ENCODE measurements around the gene CCNA2. TPM values are rescaled to one million over a fixed set of nuclear protein-coding genes. Genes with fewer than 3 reads are reported as not detected.

The CCNA2 gene
- total RNA-seq, 1 experiment from 2014 or later = 132 TPM

DNA sequence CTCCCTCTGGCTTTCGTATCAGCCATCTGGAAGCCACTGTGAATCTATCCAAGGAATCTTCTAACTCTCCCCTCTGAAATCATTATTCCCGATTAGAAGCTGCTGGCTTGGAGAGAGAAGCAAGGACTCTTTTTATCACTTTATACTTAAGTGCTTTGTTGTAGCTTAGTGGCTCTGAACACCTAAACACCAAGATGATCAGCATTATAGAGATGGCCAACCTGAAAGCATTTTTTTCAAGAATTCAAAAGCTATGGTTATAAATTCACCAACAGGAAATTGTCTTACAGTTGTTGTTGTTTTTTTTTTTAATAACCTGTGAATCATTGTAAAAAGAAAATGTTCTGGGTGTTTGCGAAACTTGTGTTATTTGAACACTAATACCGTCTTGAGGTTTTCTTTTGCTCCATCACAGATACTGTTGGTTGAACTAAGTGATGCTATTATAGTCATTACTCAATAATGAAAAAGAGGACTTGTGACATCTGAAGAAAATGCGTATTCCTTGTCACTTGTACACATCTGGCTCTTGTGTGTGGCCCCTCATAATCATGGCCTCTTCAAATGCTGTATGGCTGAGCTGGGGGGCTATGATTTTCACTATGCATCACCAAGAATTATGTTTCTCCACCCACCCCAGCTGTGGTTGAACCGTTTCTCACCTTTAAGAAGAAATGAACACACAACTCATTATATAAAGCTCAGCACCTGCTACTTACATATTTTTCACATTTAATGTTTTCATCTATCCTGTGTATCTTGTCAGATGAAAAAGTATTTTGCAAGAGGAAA lies 46.9 kb downstream of the CCNA2 start:
- no peak for DNase-seq (ENCODE audit: low spot score)

DNA sequence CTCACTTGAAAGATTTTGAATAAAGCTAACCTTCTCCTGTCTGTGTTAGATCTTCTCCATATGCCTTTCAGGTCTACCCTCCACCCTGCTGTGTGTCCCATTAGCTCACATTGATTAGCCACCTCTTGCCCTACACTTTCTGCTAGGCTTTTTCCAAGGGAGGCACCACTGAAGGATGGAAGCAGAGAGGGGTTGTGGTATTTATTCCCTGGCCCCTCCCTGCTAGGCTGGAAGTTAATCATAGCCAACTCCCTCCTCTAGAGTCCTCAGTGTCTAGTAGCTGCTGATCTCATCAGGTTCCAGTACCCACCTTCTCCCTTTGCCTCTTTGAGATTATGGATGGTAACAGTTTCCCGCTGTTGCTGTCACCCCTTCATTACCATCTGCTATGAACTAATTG lies 49.8 kb downstream of the CCNA2 start:
- no peak for DNase-seq (ENCODE audit: low spot score)

- DNase-seq (ENCODE audit: low spot score) = no peak
Observed at GRCh38 chr4:121771869-121772268, 51.8 kb downstream of the CCNA2 start.

- no peak for DNase-seq (ENCODE audit: low spot score)
Observed at GRCh38 chr4:121769341-121769740, 54.3 kb downstream of the CCNA2 start.

DNA sequence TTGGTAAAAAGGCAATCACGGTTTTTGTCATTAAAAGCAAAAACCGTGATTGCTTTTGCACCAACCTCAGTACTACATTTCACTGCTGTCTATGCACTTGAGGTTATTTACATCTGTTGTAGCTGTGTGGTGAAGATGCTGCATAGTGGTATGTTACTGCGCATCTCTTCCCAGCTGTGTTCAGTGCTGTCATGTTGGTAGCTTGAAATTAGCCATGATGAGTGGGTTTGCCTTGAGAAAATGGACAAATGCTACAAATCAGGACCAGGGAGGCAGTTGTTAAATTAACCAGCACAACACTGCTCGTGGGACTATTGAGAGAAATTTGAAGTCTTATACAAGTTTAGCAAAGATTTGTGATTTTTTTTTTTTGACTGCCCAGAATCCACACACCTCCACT lies 56.5 kb downstream of the CCNA2 start:
- DNase-seq (ENCODE audit: low spot score) = no peak

Other genes starting within 250 kb of the CCNA2 start
- gene ANXA5, start 126.9 kb downstream of the CCNA2 start, total RNA-seq (2014; rRNA removed; shearing (Covaris generic)) = 734 and 836 TPM in 2 replicates
- gene SMIM43, start 58.7 kb downstream of the CCNA2 start, total RNA-seq (2014; rRNA removed; shearing (Covaris generic)) = not detected in 2 replicates
- gene EXOSC9, start 22.6 kb downstream of the CCNA2 start, total RNA-seq (2014; rRNA removed; shearing (Covaris generic)) = 57.6 and 75.5 TPM in 2 replicates
- gene BBS7, start 46.6 kb upstream of the CCNA2 start, total RNA-seq (2014; rRNA removed; shearing (Covaris generic)) = 16.5 and 18.0 TPM in 2 replicates
- gene TRPC3, start 128.2 kb upstream of the CCNA2 start, total RNA-seq (2014; rRNA removed; shearing (Covaris generic)) = 0.55 and 2.3 TPM in 2 replicates

Data from H4 (cell line).